GM20431 (cell line): ENCODE data around the gene SEPTIN10.
"Not testable (repeated sequence)": the region's sequence is repeated elsewhere in the genome, so short reads cannot be mapped to it uniquely, and the experiment has no call there.

Experiments used
- in situ Hi-C: fragments of 300-500 bp; cut with MseI, MboI; formaldehyde crosslinking; loops from one replicate; pipeline ENCODE4 v1.15.0; 2020; ENCODE audit warnings: low sequenced_read_pairs; ENCODE audit not compliant: unreplicated experiment

Gene SEPTIN10

DNA sequence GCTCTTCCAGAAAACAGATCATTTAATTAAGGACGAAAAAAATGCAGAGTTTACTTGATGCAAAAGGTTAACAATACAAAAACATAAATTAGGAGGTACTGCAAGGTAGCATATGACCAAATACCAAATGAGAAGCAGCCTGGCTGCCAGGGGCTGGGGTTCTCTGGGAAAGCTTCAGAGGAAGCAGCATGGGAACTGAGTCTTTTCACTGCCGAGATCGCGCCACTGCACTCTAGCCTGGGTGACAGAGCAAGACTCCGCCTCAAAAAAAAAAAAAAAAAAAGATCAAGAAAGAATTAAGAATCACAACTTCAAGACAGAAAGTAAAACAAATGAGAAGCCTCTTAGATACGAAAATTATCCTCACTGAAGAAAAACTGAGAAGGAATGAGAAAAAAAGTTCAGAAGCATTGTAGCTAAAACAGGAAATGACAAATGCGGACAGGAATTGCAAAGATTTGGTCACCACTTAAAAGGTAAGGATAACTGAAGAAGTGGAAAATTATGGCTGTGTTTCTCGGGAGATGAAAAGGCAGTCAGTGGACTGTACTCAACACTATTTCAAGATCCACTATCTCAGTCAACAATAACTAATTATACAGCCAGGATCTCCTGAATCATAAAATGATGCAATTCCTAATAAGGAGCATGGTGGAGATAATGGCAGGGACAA is 4.3 kb downstream of the SEPTIN10 start:
- in situ Hi-C loops = no loop called here

DNA sequence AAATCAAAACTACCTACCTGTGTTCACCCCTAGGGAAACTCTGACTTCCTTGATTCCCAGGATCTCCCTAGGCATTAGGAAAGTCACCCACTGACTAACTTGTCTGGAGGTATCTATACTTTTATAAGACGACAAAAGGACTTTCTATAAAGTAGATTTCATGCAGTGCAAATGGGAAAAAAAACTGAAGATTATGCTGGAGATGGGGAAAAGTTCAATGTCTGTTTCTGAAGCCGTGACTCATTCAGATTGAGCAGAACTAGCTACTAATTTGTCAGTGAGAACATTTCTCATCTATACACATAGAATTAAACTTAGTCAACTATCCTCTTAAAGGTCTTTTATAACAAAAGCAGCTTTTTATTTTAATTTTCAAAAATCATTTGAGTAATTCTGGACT is 6.0 kb downstream of the SEPTIN10 start:
- in situ Hi-C loops = no loop called here

DNA sequence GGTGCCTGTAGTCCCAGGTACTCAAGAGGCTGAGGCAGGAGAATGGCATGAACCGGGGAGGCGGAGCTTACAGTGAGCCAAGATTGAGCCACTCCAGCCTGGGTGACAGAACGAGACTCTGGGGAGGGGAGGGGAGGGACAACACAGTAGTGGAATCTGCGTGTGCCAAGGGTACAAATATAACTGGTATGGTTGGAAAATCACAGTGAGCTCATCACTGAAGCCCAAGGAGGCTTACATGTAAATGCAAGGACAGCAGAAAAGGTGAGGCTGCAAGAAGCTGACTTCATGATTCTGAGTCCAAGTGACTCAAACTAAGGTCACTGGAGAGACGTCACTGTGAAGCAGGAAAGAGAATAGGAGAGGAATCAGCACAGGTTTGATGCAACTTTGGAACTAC is 9.2 kb downstream of the SEPTIN10 start:
- in situ Hi-C loops = no loop called here

DNA sequence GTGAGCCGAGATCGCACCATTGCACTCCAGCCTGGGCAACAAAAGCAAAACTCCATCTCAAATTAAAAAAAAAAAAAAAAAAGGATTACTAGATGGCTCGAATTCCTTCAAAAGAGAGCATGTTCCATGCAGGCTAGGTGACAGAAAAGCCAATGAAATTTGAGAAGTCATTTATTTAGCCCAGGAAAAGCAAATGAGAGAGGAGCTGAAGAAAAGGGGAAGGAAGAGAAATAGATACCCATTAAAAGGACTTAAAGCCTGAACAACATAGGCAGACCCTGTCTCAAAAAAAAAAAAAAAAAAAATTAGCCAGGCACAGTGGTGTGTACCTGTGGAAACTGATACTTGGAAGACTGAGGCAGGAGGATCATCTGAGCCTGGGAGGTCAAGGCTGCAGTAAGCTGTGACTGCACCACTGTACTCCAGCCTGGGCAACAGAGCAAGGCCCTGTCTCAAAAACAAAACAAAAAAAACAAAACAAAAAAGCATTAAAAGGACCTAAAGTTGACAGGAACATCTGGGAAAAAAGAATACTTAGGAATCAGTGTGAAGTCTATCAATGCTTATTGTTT is 11.1 kb downstream of the SEPTIN10 start:
- in situ Hi-C loops = no loop called here

DNA sequence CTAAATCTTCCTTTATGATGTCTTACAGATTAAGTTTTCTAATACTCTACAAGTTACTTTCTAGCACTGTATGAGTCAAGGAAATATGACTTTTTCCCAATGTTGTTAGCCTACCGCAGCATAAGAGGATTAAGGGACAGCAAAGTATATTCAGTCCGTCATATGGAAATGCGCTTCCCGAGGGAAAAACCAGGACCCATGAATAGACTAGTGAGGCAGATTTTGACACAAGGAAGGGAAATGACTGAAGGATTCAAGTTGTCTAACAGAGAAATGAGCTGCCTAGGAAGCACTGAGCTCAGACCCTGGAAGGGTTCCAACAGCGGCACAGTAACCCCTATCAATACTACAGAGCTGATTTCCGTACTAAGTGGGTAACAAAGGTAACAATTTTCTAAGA is 12.0 kb downstream of the SEPTIN10 start:
- in situ Hi-C loops = no loop called here

DNA sequence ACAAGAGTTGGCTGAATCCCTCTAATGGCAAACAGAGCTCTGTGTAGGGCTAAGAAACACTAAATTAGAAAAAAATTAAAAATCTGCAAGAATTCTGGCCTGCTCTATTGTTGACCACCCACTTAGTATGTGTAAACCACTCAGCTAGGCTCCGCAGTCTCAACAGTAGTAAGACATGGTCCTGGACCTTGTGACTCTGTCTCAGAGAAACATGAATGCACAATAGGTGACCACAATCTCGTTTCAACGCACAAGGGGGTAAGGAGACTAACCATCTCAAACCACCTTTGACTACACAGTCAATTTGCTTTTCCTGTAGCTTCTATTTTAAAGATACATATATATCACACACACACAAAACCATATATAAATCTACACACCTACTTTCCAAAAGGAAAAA is 16.5 kb downstream of the SEPTIN10 start:
- in situ Hi-C loops = no loop called here

DNA sequence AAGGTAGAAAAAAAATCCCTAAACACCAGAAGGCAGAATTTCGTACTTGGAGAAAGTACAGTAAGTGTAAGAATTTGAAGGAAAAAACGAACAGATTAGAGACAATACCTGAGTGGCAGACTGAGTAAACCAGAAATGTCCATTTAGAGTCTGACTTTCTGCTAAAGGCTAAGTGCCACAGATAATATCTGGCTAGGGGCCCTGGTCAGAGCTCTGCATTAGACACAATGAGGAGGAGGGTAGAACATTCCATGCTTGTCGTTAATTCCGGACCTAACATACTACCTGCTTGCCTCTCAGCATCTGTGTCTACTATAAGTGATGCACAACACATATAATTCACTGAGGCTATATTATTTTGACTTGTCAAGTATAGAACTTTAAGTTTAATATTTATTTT is 18.1 kb downstream of the SEPTIN10 start:
- in situ Hi-C loops = no loop called here

DNA sequence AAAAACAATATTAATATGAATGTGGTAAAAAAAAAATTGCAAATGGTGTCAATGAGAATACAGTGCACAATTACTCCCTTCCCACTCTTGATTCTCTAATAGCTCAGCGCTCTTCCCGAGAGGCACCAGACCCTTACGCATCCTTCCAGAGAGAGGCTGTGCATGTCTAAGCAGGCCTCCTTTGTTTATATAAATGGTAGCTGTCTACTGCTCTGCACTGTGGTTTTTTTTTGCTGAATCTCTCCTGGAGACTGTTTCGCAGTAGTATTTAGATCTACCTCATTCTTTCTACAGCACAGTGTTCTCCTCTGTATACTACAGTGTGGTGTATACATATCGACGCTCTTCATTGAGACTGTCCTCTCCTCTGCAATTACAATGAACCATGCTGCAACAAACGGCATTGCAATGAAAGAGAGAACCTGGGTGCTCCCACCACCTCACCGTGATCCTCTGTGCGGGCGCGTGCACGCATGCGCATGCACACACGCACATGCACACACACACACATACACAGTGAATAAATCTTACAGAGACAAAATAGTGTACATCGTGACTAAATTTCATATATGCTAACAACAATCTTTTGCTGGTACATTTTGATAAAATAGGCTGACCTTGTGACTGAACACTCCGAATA is 19.4 kb downstream of the SEPTIN10 start:
- in situ Hi-C loops = no loop called here

DNA sequence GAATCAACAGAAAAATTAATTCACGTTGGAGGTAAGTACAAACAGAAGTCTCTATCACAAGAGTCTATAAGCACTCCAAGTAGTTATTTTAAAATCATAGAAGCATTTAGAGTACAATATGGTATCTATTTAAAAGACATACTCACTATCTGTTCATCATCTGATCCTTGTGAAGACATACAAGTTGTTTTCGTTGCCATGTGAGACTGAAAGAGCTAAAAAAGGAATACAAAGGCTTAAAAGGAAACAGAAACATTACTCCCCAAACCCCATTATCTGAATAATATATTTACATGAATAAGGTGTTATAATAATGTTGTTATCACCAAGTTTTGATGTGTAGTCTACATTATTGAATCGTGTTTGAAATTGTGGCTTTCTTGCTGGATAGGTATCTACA is 20.9 kb downstream of the SEPTIN10 start:
- in situ Hi-C loops = no loop called here

DNA sequence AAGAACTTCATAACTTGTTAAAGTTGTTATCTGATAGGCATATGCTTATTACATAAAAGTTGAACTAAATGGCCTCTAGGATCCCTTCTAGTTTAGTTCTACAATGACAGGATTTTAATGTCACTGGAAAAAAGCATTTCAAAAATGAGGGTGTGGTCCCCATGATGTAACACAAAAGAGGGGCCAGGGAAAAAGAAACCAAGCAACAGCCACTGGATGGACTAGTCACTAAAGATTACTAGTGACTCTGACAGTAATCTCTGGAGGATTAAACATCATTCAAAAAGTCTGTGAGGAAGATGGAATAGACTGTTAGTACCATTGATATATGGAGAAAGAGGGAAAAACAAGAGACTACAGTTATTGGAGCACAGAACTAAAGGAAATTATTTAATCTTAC is 22.6 kb downstream of the SEPTIN10 start:
- in situ Hi-C loops = no loop called here

DNA sequence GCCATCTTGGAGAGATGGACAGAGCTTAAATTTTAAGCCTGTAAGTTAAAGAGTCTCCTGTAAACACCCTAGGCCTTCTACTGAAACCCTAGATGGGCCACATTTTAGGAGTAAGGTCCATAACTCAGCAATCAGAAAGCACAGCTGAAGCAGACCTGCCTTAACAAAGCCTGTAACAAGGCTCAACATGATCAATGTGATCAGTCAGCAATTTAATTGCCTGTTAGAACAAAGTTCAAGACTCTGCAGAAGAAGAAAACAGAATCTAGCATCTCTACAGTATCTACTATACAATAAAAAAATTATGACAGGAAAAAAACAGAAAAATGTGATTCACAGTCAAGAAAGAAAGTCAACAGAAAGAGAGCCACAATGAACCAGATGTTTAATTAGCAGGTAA is 27.1 kb downstream of the SEPTIN10 start:
- in situ Hi-C loops = no loop called here

DNA sequence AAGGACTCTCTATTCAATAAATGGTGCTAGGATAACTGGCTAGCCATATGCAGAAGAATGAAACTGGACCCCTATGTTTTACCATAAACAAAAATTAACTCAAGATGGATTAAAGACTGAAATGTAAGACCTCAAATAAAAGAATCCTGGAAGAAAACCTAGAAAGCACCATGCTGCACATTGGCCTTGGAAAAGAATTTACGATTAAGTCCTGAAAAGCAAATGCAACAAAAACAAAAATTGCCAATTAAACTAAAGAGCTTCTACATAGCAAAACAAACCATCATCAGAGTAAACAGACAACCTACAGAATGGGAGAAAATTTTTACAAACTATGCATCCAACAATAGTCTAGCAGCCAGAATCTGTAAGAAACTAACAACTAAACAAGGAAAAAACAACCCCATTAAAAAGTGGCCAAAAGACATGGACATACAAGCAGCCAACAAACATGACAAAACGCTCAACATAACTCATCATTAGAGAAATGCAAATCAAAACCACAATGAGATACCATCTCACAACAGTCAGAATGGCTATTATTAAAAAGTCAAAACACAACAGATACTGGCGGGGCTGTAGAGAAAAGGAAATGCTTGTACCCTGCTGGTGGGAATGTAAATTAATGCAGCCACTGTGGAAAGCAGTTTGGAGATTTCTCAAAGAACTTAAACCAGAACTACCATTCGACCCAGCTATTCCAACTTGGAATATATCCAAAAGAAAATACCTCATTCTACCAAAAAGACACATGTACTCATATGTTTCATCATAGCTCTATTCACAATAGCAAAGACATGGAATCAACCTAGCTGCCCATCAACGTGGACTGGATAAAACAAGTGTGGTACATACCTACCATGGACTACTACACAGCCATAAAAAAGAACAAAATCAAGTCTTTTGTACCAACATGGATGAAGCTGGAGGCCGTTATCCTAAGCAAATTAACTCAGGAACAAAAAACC is 30.6 kb downstream of the SEPTIN10 start:
- in situ Hi-C loops = no loop called here

DNA sequence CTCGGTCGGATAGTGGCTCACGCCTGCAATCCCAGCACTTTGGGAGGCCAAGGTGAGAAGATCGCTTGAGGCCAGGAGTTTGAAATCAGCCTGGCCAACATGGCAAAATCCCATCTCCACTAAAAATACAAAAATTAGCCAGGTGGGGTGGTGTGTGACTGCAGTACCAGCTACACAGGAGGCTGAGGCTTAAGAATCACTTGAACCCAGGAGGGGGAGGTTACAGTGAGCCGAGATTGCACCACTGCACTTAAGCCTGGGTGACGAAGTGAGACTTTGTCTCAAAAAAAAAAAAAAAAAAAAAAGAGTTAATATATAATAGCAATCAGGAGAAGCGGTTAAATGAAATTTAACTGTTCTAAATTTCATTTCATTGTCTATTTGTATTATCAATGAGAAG is 36.1 kb downstream of the SEPTIN10 start:
- in situ Hi-C loops = not testable (repeated sequence)

DNA sequence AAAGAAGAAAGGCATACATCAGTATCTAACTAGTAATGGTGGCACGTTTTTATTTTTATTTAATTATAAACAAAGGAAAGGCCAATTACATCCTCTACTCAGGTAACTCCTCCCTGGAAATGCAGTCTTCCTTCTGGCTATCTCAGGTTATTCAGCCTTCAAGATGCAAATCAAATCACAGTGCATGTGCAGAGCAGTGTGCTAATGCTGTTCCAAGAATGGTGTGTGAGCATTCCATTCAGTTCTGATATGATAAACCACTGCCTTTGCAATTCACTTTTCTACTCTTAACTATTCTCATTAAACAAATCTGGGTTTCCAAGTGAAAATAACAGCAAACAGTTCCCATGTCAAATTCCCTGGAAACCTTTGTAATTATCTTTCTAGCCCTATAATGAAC is 38.4 kb downstream of the SEPTIN10 start:
- in situ Hi-C loops = no loop called here

DNA sequence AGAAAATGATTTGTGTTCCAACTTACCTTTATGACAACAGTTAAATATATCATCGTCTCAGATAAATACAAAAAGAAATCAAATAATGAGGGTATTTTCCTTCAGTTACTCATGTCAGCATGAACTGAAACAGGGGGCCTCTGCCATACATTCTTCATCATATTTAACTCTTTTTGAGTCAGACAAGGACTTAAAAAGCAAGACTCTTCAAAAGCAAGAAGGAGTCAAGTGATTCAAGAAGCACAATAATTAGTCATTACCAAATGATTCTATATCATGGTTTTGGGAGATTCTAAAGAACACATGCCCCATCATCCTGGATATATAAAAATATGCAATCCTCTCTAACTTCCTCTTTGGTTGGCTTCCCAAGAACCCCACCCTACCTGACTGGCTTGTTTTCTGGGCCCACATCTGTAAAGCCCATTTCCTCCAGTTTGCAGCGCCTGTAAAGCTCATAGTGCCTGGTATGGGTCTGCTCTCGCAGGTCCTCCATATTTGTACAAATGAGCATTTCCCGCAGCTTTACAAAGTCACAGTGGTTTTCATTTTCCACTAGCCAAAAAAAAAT is 49.7 kb downstream of the SEPTIN10 start:
- in situ Hi-C loops = no loop called here

DNA sequence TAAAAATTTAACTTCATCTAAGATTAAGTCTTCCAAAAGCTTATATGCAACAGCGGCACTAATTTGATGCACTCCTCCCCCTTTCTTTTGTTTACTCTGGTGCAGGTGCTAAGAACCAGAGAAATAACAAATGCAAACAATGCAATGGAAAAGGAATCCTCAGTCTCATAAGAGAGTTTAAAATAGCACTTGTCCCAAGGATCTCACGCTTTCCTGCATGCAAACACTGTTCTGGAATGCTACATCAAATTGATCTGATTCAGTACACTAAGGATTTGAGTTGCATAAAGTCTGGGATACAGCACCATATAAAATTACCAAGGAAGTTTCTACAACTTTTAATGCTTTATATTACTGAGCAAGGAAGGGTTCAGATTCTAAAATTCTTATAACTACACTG is 50.5 kb downstream of the SEPTIN10 start:
- in situ Hi-C loops = no loop called here

DNA sequence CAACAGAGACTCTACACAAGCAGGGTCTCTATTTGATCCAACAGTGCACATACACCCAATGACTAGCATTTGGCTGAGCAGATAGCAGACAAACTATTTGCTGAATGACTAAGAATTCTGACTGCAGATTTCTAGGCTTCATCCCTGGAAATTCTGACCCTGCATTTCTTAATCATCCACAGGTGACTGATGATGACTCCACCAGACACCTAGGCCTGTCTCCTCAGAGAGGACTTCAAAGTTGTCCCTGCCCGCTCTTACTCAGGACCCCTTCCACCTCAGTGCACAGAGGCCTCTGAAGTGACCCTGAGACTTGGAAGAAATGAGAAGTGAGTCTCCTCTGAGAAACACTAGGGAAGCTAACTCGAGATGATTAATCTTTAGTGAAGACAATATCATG is 51.3 kb downstream of the SEPTIN10 start:
- in situ Hi-C loops = no loop called here

DNA sequence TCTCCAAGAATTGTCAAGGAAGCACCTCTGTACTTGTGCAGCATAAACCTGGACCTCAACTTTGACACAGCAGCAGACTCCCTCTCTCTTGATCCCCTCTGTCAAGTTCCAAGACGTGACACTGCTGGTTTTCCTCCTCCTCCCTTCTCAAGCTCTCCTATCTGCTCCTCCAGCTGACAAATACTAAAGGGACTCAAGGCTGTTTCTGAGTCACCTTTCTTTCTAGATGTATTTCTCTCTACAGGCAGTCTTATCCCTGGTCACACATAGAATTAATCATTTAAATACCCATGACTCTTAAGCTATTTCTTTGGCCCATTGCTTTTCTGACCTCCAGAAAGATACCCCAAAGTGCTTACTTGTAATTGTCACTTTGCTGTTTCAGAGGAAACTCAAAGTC is 53.5 kb downstream of the SEPTIN10 start:
- in situ Hi-C loops = no loop called here

DNA sequence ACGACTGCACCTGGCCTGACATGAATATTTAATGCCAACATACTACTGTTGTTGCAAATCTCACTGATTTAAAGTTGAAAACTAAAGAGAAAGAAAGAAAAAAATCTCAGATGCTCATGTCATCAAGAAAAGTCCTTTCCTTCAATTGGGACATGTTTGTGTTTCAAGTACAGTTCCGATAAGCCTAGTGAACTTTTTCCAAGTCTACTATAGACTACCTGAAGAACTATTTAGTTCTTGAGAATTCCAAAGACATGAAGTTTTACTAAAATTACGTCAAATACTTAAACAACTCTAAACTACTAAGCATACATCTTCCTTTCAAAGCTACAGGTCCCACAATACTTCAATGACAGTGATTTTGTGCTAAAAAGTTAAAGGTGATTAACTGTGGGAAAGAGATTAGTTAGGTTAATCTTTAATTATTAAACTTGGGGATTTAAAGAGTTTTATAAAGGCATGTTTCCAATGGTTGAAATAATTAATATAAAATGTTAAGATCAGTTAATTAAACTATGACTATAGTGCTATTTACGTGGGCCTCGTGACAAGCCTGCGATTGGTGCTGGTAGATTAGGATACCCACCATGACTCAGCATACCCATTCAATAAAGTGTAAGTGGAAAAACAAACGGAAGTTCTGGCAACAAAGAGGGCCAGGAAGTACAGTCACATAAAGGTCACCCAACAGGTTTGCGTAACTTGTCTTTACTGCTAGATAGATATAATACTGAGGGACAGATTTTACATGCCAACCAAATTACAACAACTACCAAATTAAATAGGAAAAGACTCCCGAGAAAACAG is 55.5 kb downstream of the SEPTIN10 start:
- in situ Hi-C loops = no loop called here

DNA sequence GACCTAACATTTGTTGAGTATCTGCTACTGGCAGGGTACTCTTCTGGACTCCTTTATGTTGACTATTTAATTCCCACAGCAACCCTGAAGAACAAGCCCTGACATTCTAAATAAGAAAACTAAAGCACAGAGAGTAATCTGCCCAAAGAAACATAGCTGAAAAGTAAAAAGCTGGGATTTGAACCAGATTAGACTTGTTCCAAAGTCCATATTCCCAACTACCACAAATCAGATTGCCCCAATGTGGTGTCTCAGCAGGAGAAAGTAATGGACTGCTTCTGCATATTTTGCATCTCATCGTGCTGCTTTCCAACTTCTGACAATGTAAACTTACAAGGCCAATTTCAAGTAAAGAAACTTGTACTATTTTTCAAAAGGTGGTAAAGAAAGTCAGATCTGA is 56.5 kb downstream of the SEPTIN10 start:
- in situ Hi-C loops = no loop called here
